PC-9 (cell line): ENCODE data around the gene EMC7. TPM values are rescaled to one million over a fixed set of nuclear protein-coding genes. Genes with fewer than 3 reads are reported as not detected.

Experiments
- BruUV-seq: library from RNA; stranded (reverse); fragments of 400-500 nt; replicated peaks from 2 replicates; lab custom pipeline; 2021; lab: Mats Ljungman, UMichigan
- CTCF ChIA-PET: fragments of 300-600 bp; sonication (Branson Sonifier 250); formaldehyde crosslinking; loops from one replicate; lab custom pipeline; 2022; ENCODE audit warnings: antibody characterized with exemption; lab: Charles Lee
- POLR2A ChIA-PET: fragments of 300-600 bp; sonication (Branson Sonifier 250); formaldehyde crosslinking; loops from one replicate; lab custom pipeline; 2022; ENCODE audit warnings: antibody characterized with exemption; ENCODE audit not compliant: unreplicated experiment; lab: Charles Lee
- DNase-seq, 2 experiments: peaks; one replicate each; pipeline versions ENCODE4 v3.0.0 to v3.0.0-alpha.2; 2015 to 2022; ENCODE audit warnings: mixed read lengths in 1 of 2
- H2AFZ ChIP-seq: fragments of 200-600 bp; sonication (generic); 2 replicates; pipeline ENCODE4 v1.8.1; 2017; ENCODE audit warnings: antibody characterized with exemption
- H3F3A ChIP-seq: fragments of 200-600 bp; sonication (generic); 2 replicates; pipeline ENCODE4 v1.8.1; 2017; ENCODE audit warnings: antibody characterized with exemption, mild to moderate bottlenecking, low read depth; ENCODE audit not compliant: insufficient read depth
- H3K27ac ChIP-seq: fragments of 200-600 bp; sonication (generic); 2 replicates; pipeline ENCODE4 v1.6.1; 2016; ENCODE audit warnings: mixed run types
- H3K27me3 ChIP-seq: fragments of 200-600 bp; sonication (generic); 2 replicates; pipeline ENCODE4 v1.6.1; 2016; ENCODE audit warnings: low read depth, mixed run types; ENCODE audit not compliant: insufficient read depth
- H3K36me3 ChIP-seq: fragments of 200-600 bp; sonication (generic); 2 replicates; pipeline ENCODE4 v1.6.1; 2016; ENCODE audit warnings: low read depth, mixed run types
- H3K4me1 ChIP-seq: fragments of 200-600 bp; sonication (generic); replicated peaks from 2 replicates; pipeline ENCODE4 v1.6.1; 2016; ENCODE audit warnings: mixed run types; ENCODE audit not compliant: insufficient read depth
- H3K4me2 ChIP-seq: fragments of 200-600 bp; sonication (generic); 2 replicates; pipeline ENCODE4 v1.6.1; 2017; ENCODE audit warnings: mixed run types
- H3K4me3 ChIP-seq: fragments of 200-600 bp; sonication (generic); 2 replicates; pipeline ENCODE4 v1.6.1; 2016; ENCODE audit warnings: mixed run types
- H3K79me2 ChIP-seq: fragments of 200-600 bp; sonication (generic); 2 replicates; pipeline ENCODE4 v1.6.1; 2017; ENCODE audit warnings: low read depth, mixed run types
- H3K9me2 ChIP-seq: fragments of 200-600 bp; sonication (generic); 2 replicates; pipeline ENCODE4 v1.8.1; 2017; ENCODE audit warnings: mild to moderate bottlenecking; ENCODE audit not compliant: insufficient read depth
- H3K9me3 ChIP-seq: fragments of 200-600 bp; sonication (generic); 2 replicates; pipeline ENCODE4 v1.8.1; 2016; ENCODE audit warnings: low read depth; ENCODE audit not compliant: insufficient read depth
- H4K20me1 ChIP-seq: fragments of 200-600 bp; sonication (generic); 2 replicates; pipeline ENCODE4 v1.8.1; 2017; ENCODE audit not compliant: insufficient read depth
- EZH2 ChIP-seq: fragments of 200-600 bp; sonication (generic); IDR thresholded peaks from 2 replicates; pipeline ENCODE4 v1.8.0; 2017; ENCODE audit warnings: antibody characterized with exemption, low read depth
- intact Hi-C: fragments of 100-400 bp; cut with micrococcal nuclease; formaldehyde crosslinking; loops from one replicate; pipeline ENCODE4 v1.10.0; 2022; ENCODE audit not compliant: unreplicated experiment
- total RNA-seq: library from RNA; stranded (reverse); gene quantifications from 2 replicates; pipeline ENCODE4 v1.2.3, GENCODE V29; 2021
- TF ChIP-seq, protein P1 (sequence below): fragments of 200-600 bp; sonication (generic); conservative IDR thresholded peaks from 2 replicates; pipeline ENCODE4 v1.6.1; 2017; ENCODE audit warnings: mixed run types, antibody characterized with exemption, mild to moderate bottlenecking, moderate library complexity

The EMC7 gene
- total RNA-seq, 1 experiment from 2014 or later = 33.9 TPM

DNA sequence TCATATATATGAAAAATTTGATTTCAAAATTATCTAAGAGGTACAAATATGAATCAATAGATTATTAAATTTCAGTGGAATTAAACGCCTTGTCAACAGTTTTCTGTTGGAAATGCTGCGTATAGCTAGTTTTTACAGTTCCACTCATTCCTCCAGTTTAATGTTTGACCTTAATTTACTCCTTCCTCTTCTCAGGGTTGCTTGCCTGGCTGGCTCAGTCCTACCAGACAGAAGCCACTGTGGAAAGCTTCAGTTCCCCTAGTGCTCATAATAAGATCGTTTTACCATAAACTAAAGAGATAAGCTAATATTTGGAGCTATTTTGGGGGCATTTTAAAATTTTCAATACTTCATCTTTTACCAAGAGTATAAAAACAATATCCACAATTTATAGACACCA lies 22.8 kb downstream of the EMC7 start:
- ChIA-PET CTCF (interaction anchor here (0.5 kb wide), 1 partner anchor 392 kb away, joined by 3 read pairs; no protein-coding TSS in a partner anchor), POLR2A (no interaction called here)
- BruUV-seq = no TSS peak
- H3K79me2 ChIP-seq = no peaks in the 10 kb centered on the region
- no peaks in the 10 kb centered on the region for H3K36me3 ChIP-seq
- H3K4me3 ChIP-seq = no peak overlapping the region
- no peak overlapping the region for H2AFZ ChIP-seq
- no peak overlapping the region for H3K4me2 ChIP-seq
- no peaks in the 10 kb centered on the region for H3F3A ChIP-seq
- H3K9me3 ChIP-seq = no peaks in the 10 kb centered on the region
- no peaks in the 10 kb centered on the region for H3K4me1 ChIP-seq
- H3K9me2 ChIP-seq = no peaks in the 10 kb centered on the region
- no peaks in the 10 kb centered on the region for H4K20me1 ChIP-seq
- no peak overlapping the region for H3K27ac ChIP-seq
- intact Hi-C loops = no loop called here
- TF ChIP-seq EZH2 = no peak
- TF ChIP-seq, protein P1, sequence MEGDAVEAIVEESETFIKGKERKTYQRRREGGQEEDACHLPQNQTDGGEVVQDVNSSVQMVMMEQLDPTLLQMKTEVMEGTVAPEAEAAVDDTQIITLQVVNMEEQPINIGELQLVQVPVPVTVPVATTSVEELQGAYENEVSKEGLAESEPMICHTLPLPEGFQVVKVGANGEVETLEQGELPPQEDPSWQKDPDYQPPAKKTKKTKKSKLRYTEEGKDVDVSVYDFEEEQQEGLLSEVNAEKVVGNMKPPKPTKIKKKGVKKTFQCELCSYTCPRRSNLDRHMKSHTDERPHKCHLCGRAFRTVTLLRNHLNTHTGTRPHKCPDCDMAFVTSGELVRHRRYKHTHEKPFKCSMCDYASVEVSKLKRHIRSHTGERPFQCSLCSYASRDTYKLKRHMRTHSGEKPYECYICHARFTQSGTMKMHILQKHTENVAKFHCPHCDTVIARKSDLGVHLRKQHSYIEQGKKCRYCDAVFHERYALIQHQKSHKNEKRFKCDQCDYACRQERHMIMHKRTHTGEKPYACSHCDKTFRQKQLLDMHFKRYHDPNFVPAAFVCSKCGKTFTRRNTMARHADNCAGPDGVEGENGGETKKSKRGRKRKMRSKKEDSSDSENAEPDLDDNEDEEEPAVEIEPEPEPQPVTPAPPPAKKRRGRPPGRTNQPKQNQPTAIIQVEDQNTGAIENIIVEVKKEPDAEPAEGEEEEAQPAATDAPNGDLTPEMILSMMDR = no peak
- no peak for DNase-seq
- H3K27me3 ChIP-seq = no peaks in the 10 kb centered on the region

DNA sequence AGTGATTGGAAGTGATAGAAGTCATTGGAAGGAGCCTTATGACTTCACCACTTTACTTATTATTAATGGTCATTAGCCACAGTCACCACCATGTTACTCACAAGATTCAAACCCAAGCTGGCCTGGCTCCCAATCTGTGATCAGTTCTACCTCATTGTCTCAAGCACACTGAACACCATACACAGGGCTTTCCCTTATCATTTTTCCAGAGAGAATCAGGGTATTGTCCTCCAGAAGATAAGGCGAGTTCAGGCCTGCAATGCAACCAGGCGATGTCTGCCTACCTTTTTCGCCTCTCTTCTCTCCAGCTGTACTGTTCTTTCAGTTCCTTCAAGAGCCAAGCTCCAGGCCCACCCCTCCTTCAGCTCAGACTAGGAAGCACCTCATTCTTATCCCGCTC lies 24.9 kb downstream of the EMC7 start:
- Histone ChIP-seq H3K36me3 (no peaks in the 10 kb centered on the region), H3K9me3 (no peaks in the 10 kb centered on the region), H3F3A (no peaks in the 10 kb centered on the region), H4K20me1 (no peaks in the 10 kb centered on the region), H3K79me2 (no peaks in the 10 kb centered on the region), H3K27ac (no peak overlapping the region), H3K4me1 (no peaks in the 10 kb centered on the region), H3K4me3 (no peak overlapping the region), H3K9me2 (no peaks in the 10 kb centered on the region), H2AFZ (no peak overlapping the region), H3K4me2 (no peak overlapping the region), H3K27me3 (no peaks in the 10 kb centered on the region)
- POLR2A ChIA-PET = interaction anchor here (0.6 to 0.7 kb wide), 2 partner anchors 17 to 224 kb away, joined by 3 read pairs; no protein-coding TSS in a partner anchor
- no TSS peak for BruUV-seq
- CTCF ChIA-PET = no interaction called here
- intact Hi-C loops = no loop called here
- no peak for DNase-seq
- TF ChIP-seq EZH2 = no peak

DNA sequence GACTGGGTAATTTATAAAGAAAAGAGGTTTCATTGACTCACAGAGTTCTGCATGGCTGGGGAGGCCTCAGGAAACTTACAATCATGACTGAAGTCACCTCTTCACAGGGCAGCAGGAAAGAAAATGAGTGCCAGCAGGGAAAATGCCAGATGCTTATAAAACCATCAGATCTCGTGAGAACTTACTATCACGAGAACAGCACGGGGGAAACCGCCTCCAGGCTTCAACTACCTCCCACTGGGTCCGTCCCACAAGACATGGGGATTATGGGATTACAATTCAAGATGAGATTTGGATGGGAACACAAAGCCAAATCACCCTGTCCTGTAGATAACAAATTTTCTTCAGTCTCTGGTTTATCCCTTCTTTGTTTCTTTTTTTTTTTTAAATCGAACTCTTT lies 31.7 kb downstream of the EMC7 start:
- no peak overlapping the region for H3K4me3 ChIP-seq

More for the DNA sequence above, 31.7 kb downstream of the EMC7 start:
- Histone ChIP-seq H2AFZ (no peak overlapping the region), H3F3A (no peaks in the 10 kb centered on the region), H3K79me2 (no peaks in the 10 kb centered on the region), H3K27me3 (no peaks in the 10 kb centered on the region), H3K9me2 (no peaks in the 10 kb centered on the region), H3K36me3 (no peaks in the 10 kb centered on the region), H3K9me3 (no peaks in the 10 kb centered on the region), H4K20me1 (no peaks in the 10 kb centered on the region), H3K4me1 (no peaks in the 10 kb centered on the region), H3K27ac (no peak overlapping the region), H3K4me2 (no peak overlapping the region)
- TF ChIP-seq, protein P1 = no peak
- no peak for TF ChIP-seq EZH2
- intact Hi-C loops = no loop called here
- POLR2A ChIA-PET = no interaction called here
- CTCF ChIA-PET = no interaction called here
- no TSS peak for BruUV-seq
- no peak for DNase-seq
